PC-9 (cell line): ENCODE data around the gene PKLR. TPM values are rescaled to one million over a fixed set of nuclear protein-coding genes. Genes with fewer than 3 reads are reported as not detected.
"Not testable (repeated sequence)": the region's sequence is repeated elsewhere in the genome, so short reads cannot be mapped to it uniquely, and the experiment has no call there.

Experiments
- BruUV-seq: library from RNA; stranded (reverse); fragments of 400-500 nt; replicated peaks from 2 replicates; lab custom pipeline; 2021; lab: Mats Ljungman, UMichigan
- CTCF ChIA-PET: fragments of 300-600 bp; sonication (Branson Sonifier 250); formaldehyde crosslinking; loops from one replicate; lab custom pipeline; 2022; ENCODE audit warnings: antibody characterized with exemption; lab: Charles Lee
- POLR2A ChIA-PET: fragments of 300-600 bp; sonication (Branson Sonifier 250); formaldehyde crosslinking; loops from one replicate; lab custom pipeline; 2022; ENCODE audit warnings: antibody characterized with exemption; ENCODE audit not compliant: unreplicated experiment; lab: Charles Lee
- DNase-seq, 2 experiments: peaks; one replicate each; pipeline versions ENCODE4 v3.0.0 to v3.0.0-alpha.2; 2015 to 2022; ENCODE audit warnings: mixed read lengths in 1 of 2
- H2AFZ ChIP-seq: fragments of 200-600 bp; sonication (generic); 2 replicates; pipeline ENCODE4 v1.8.1; 2017; ENCODE audit warnings: antibody characterized with exemption
- H3F3A ChIP-seq: fragments of 200-600 bp; sonication (generic); 2 replicates; pipeline ENCODE4 v1.8.1; 2017; ENCODE audit warnings: antibody characterized with exemption, mild to moderate bottlenecking, low read depth; ENCODE audit not compliant: insufficient read depth
- H3K27ac ChIP-seq: fragments of 200-600 bp; sonication (generic); 2 replicates; pipeline ENCODE4 v1.6.1; 2016; ENCODE audit warnings: mixed run types
- H3K27me3 ChIP-seq: fragments of 200-600 bp; sonication (generic); 2 replicates; pipeline ENCODE4 v1.6.1; 2016; ENCODE audit warnings: low read depth, mixed run types; ENCODE audit not compliant: insufficient read depth
- H3K36me3 ChIP-seq: fragments of 200-600 bp; sonication (generic); 2 replicates; pipeline ENCODE4 v1.6.1; 2016; ENCODE audit warnings: low read depth, mixed run types
- H3K4me1 ChIP-seq: fragments of 200-600 bp; sonication (generic); replicated peaks from 2 replicates; pipeline ENCODE4 v1.6.1; 2016; ENCODE audit warnings: mixed run types; ENCODE audit not compliant: insufficient read depth
- H3K4me2 ChIP-seq: fragments of 200-600 bp; sonication (generic); 2 replicates; pipeline ENCODE4 v1.6.1; 2017; ENCODE audit warnings: mixed run types
- H3K4me3 ChIP-seq: fragments of 200-600 bp; sonication (generic); 2 replicates; pipeline ENCODE4 v1.6.1; 2016; ENCODE audit warnings: mixed run types
- H3K79me2 ChIP-seq: fragments of 200-600 bp; sonication (generic); 2 replicates; pipeline ENCODE4 v1.6.1; 2017; ENCODE audit warnings: low read depth, mixed run types
- H3K9me2 ChIP-seq: fragments of 200-600 bp; sonication (generic); 2 replicates; pipeline ENCODE4 v1.8.1; 2017; ENCODE audit warnings: mild to moderate bottlenecking; ENCODE audit not compliant: insufficient read depth
- H3K9me3 ChIP-seq: fragments of 200-600 bp; sonication (generic); 2 replicates; pipeline ENCODE4 v1.8.1; 2016; ENCODE audit warnings: low read depth; ENCODE audit not compliant: insufficient read depth
- H4K20me1 ChIP-seq: fragments of 200-600 bp; sonication (generic); 2 replicates; pipeline ENCODE4 v1.8.1; 2017; ENCODE audit not compliant: insufficient read depth
- EZH2 ChIP-seq: fragments of 200-600 bp; sonication (generic); IDR thresholded peaks from 2 replicates; pipeline ENCODE4 v1.8.0; 2017; ENCODE audit warnings: antibody characterized with exemption, low read depth
- intact Hi-C: fragments of 100-400 bp; cut with micrococcal nuclease; formaldehyde crosslinking; loops from one replicate; pipeline ENCODE4 v1.10.0; 2022; ENCODE audit not compliant: unreplicated experiment
- total RNA-seq: library from RNA; stranded (reverse); gene quantifications from 2 replicates; pipeline ENCODE4 v1.2.3, GENCODE V29; 2021
- TF ChIP-seq, protein P1 (sequence below): fragments of 200-600 bp; sonication (generic); conservative IDR thresholded peaks from 2 replicates; pipeline ENCODE4 v1.6.1; 2017; ENCODE audit warnings: mixed run types, antibody characterized with exemption, mild to moderate bottlenecking, moderate library complexity

PKLR gene
- total RNA-seq, 1 experiment from 2014 or later: not detected

GRCh38 chr1:155295183-155295941 lies 5.9 kb downstream of the PKLR start:
- no peaks in the 10 kb centered on the region for H3K9me3 ChIP-seq
- H3K9me2 ChIP-seq: no peaks in the 10 kb centered on the region
- ChIA-PET CTCF (no interaction called here), POLR2A (interaction anchor here (0.6 kb wide), 1 partner anchor 19 kb away, joined by 4 read pairs; no protein-coding TSS in a partner anchor)
- H3K79me2 ChIP-seq: no peaks in the 10 kb centered on the region
- no peaks in the 10 kb centered on the region for H4K20me1 ChIP-seq
- H3K4me1 ChIP-seq: no peaks in the 10 kb centered on the region
- H3F3A ChIP-seq: no peaks in the 10 kb centered on the region
- intact Hi-C loops: no loop called here
- no TSS peak for BruUV-seq
- TF ChIP-seq EZH2: no peak
- TF ChIP-seq, protein P1, sequence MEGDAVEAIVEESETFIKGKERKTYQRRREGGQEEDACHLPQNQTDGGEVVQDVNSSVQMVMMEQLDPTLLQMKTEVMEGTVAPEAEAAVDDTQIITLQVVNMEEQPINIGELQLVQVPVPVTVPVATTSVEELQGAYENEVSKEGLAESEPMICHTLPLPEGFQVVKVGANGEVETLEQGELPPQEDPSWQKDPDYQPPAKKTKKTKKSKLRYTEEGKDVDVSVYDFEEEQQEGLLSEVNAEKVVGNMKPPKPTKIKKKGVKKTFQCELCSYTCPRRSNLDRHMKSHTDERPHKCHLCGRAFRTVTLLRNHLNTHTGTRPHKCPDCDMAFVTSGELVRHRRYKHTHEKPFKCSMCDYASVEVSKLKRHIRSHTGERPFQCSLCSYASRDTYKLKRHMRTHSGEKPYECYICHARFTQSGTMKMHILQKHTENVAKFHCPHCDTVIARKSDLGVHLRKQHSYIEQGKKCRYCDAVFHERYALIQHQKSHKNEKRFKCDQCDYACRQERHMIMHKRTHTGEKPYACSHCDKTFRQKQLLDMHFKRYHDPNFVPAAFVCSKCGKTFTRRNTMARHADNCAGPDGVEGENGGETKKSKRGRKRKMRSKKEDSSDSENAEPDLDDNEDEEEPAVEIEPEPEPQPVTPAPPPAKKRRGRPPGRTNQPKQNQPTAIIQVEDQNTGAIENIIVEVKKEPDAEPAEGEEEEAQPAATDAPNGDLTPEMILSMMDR: no peak
- no peaks in the 10 kb centered on the region for H3K36me3 ChIP-seq
- no peak overlapping the region for H3K4me2 ChIP-seq
- no peak for DNase-seq
- no peak overlapping the region for H2AFZ ChIP-seq
- H3K4me3 ChIP-seq: no peak overlapping the region
- no peaks in the 10 kb centered on the region for H3K27me3 ChIP-seq
- H3K27ac ChIP-seq: no peak overlapping the region

DNA sequence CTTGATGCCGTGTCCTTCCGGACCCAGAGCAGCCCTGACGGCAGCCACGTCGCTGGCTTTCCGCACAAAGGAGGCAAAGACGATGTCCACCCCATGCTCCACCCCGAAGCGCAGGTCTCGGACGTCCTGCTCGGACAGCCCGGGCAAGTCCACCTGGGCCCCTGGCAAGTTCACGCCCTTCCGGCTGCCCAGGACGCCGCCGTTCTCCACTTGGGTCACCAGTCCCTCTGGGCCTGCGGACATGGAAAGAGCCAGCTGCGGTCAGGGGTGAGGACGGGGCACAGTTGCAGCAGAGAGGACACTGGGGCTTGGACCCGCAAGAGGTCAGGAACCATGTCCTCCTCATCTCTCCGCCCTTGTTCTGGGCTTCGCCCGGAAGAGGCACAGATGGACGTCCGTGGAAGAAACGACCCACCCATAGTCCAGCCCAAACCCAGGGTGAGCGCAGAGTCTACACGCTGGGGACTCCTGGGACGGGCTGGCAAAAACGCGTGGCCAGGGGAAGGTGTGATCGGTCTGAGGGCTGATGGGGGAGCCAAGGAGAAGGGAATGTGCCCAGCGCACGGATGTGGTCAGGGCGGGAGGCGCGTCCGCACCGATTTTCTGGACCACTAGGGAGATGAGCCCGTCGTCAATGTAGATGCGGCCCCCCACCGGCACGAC lies 6.6 kb downstream of the PKLR start:
- POLR2A ChIA-PET: interaction anchor here (0.6 kb wide), 1 partner anchor 18 kb away, joined by 4 read pairs; no protein-coding TSS in a partner anchor
- Histone ChIP-seq H3K27me3 (no peaks in the 10 kb centered on the region), H3K79me2 (no peaks in the 10 kb centered on the region), H3K9me2 (no peaks in the 10 kb centered on the region), H3K4me3 (no peak overlapping the region), H3K4me1 (no peaks in the 10 kb centered on the region), H3K9me3 (no peaks in the 10 kb centered on the region), H4K20me1 (no peaks in the 10 kb centered on the region), H3K4me2 (no peak overlapping the region), H3F3A (no peaks in the 10 kb centered on the region), H3K27ac (no peak overlapping the region), H3K36me3 (no peaks in the 10 kb centered on the region), H2AFZ (no peak overlapping the region)
- no peak for DNase-seq
- CTCF ChIA-PET: no interaction called here
- intact Hi-C loops: no loop called here
- BruUV-seq: no TSS peak
- TF ChIP-seq, protein P1: no peak
- TF ChIP-seq EZH2: no peak

DNA sequence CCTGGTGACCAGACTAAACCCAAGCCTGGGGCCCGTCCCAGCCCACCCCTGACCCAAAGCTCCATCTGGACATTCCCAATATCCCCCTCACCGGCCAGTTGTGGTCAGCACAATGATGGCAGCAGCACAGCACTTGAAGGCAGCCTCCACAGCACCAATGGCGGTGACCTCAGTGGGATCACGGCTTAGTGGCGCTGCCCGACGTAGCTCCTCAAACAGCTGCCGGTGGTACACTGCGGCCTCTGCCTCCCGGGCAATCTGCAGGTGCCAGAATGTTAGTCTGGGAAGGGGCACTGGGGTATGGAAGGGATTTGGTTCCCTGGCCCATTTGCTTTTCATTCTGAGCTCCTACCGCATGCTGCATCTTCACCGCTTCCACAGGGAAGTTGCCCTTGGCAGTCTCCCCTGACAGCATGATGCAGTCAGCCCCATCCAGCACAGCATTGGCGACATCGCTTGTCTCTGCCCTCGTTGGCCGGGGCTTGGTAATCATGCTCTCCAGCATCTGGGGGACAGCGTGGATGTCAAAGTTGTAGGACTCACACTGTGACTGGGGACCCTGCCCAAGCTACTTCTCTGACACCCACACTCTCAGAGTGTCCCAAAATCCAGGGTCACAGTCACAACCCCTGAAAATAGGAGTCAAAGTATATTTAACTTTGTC lies 8.0 kb downstream of the PKLR start:
- POLR2A ChIA-PET: no interaction called here

GRCh38 chr1:155291006-155291405 lies 10.2 kb downstream of the PKLR start:
- H3K9me2 ChIP-seq, H4K20me1 ChIP-seq, DNase-seq, intact Hi-C loops, H3K4me3 ChIP-seq, H3K27me3 ChIP-seq, BruUV-seq, H3K4me2 ChIP-seq, H3F3A ChIP-seq, H3K79me2 ChIP-seq, H3K36me3 ChIP-seq, H3K4me1 ChIP-seq, CTCF ChIA-PET, H3K9me3 ChIP-seq, H3K27ac ChIP-seq, H2AFZ ChIP-seq, POLR2A ChIA-PET: not testable (repeated sequence)

More for the DNA sequence above, 8.0 kb downstream of the PKLR start:
- no peak for DNase-seq
- Histone ChIP-seq H4K20me1 (no peaks in the 10 kb centered on the region), H3K4me2 (no peak overlapping the region), H3K9me2 (no peaks in the 10 kb centered on the region), H3K9me3 (no peaks in the 10 kb centered on the region), H3K27ac (no peak overlapping the region), H3K79me2 (no peaks in the 10 kb centered on the region), H3K4me3 (no peak overlapping the region), H3K4me1 (no peaks in the 10 kb centered on the region), H2AFZ (no peak overlapping the region), H3F3A (no peaks in the 10 kb centered on the region), H3K27me3 (no peaks in the 10 kb centered on the region), H3K36me3 (no peaks in the 10 kb centered on the region)
- CTCF ChIA-PET: no interaction called here
- no TSS peak for BruUV-seq
- intact Hi-C loops: no loop called here
- TF ChIP-seq, protein P1: no peak
- TF ChIP-seq EZH2: no peak
